IMR-90 (cell line): ENCODE measurements around the gene CCKAR. TPM values are rescaled to one million over a fixed set of nuclear protein-coding genes. Genes with fewer than 3 reads are reported as not detected.

Experiments
- ATAC-seq: fragments of 200-7000 bp; cut with Tn5 transposase; 2 replicates; pipeline ENCODE4 v1.9.1; 2020; ENCODE audit warnings: low read depth, mild to moderate bottlenecking, moderate library complexity
- BruUV-seq: library from RNA; stranded (reverse); fragments of 400-500 nt; replicated peaks from 2 replicates; lab custom pipeline; 2021; lab: Mats Ljungman, UMichigan
- CTCF ChIA-PET: fragments of 300-600 bp; formaldehyde crosslinking; extraction: SDS; loops from one replicate; lab custom pipeline; 2021; ENCODE audit warnings: antibody characterized with exemption; lab: Yijun Ruan, JAX
- POLR2A ChIA-PET: fragments of 300-600 bp; sonication (Branson Sonifier 250); formaldehyde crosslinking; loops from one replicate; lab custom pipeline; 2022; ENCODE audit warnings: antibody characterized with exemption; ENCODE audit not compliant: unreplicated experiment; lab: Charles Lee
- DNase-seq: peaks from one replicate; pipeline ENCODE4 v3.0.0; 2013
- H2AFZ ChIP-seq: replicated peaks from 2 replicates; pipeline ENCODE3; 2013; ENCODE audit warnings: low read length, mild to moderate bottlenecking; ENCODE audit not compliant: poor library complexity
- H2AK5ac ChIP-seq: 2 replicates; pipeline ENCODE4 v1.6.1; 2013; ENCODE audit warnings: low read depth, low read length, inconsistent platforms
- H2AK9ac ChIP-seq: replicated peaks from 2 replicates; pipeline ENCODE3; 2013; ENCODE audit warnings: mild to moderate bottlenecking, low read depth, low read length, moderate library complexity; ENCODE audit not compliant: poor library complexity
- H2BK120ac ChIP-seq: 2 replicates; pipeline ENCODE4 v1.6.1; 2013; ENCODE audit warnings: low read depth, low read length, inconsistent platforms
- H2BK15ac ChIP-seq: 3 replicates; pipeline ENCODE4 v1.6.1; 2013; ENCODE audit warnings: low read depth, low read length, inconsistent platforms
- H2BK20ac ChIP-seq: 2 replicates; pipeline ENCODE4 v1.6.1; 2013; ENCODE audit warnings: low read depth, mild to moderate bottlenecking, inconsistent platforms, low read length, moderate library complexity
- H2BK5ac ChIP-seq: 2 replicates; pipeline ENCODE4 v1.6.1; 2013; ENCODE audit warnings: mild to moderate bottlenecking, low read depth, low read length, inconsistent platforms; ENCODE audit not compliant: poor library complexity, severe bottlenecking
- H3K14ac ChIP-seq: replicated peaks from 2 replicates; pipeline ENCODE4 v1.6.1; 2013; ENCODE audit warnings: low read depth, low read length, inconsistent platforms
- H3K18ac ChIP-seq: 2 replicates; pipeline ENCODE4 v1.6.1; 2013; ENCODE audit warnings: low read depth, low read length, control low read depth
- H3K23ac ChIP-seq: 2 replicates; pipeline ENCODE4 v1.6.1; 2013; ENCODE audit warnings: low read depth, low read length, inconsistent platforms
- H3K27ac ChIP-seq: 2 replicates; pipeline ENCODE4 v1.5.1; 2013; ENCODE audit warnings: mild to moderate bottlenecking, control low read depth, low read length; ENCODE audit not compliant: insufficient read depth
- H3K27me3 ChIP-seq: 2 replicates; pipeline ENCODE4 v1.6.1; 2013; ENCODE audit warnings: low read length; ENCODE audit not compliant: control insufficient read depth, insufficient read depth
- H3K36me3 ChIP-seq: 2 replicates; pipeline ENCODE4 v1.6.1; 2013; ENCODE audit warnings: low read length, mixed read lengths; ENCODE audit not compliant: control insufficient read depth, insufficient read depth
- H3K4ac ChIP-seq: 2 replicates; pipeline ENCODE4 v1.6.1; 2013; ENCODE audit warnings: low read depth, low read length, inconsistent platforms
- H3K4me1 ChIP-seq: 2 replicates; pipeline ENCODE4 v1.6.1; 2013; ENCODE audit warnings: low read length, mixed read lengths; ENCODE audit not compliant: control insufficient read depth, insufficient read depth
- H3K4me2 ChIP-seq: 2 replicates; pipeline ENCODE4 v1.6.1; 2013; ENCODE audit warnings: low read depth, mild to moderate bottlenecking, control low read depth, low read length, moderate library complexity
- H3K4me3 ChIP-seq: 2 replicates; pipeline ENCODE4 v1.5.1; 2013; ENCODE audit warnings: low read depth, mild to moderate bottlenecking, control low read depth, low read length, moderate library complexity; ENCODE audit not compliant: insufficient read depth
- H3K56ac ChIP-seq: 2 replicates; pipeline ENCODE4 v1.6.1; 2013; ENCODE audit warnings: low read length, inconsistent platforms; ENCODE audit not compliant: insufficient read depth; ENCODE audit errors: extremely low read depth
- H3K79me1 ChIP-seq, 2 experiments: 2 replicates each; pipeline ENCODE4 v1.6.1; 2013; ENCODE audit warnings: low read length in 2 of 2, inconsistent platforms in 1 of 2, low read depth in 1 of 2
- H3K9ac ChIP-seq: 2 replicates; pipeline ENCODE4 v1.6.1; 2013; ENCODE audit warnings: low read depth, low read length, control low read depth
- H3K9me1 ChIP-seq: 2 replicates; pipeline ENCODE4 v1.6.1; 2013; ENCODE audit warnings: low read length, inconsistent platforms; ENCODE audit not compliant: insufficient read depth
- H3K9me3 ChIP-seq: 2 replicates; pipeline ENCODE4 v1.6.1; 2013; ENCODE audit warnings: low read length; ENCODE audit not compliant: control insufficient read depth, insufficient read depth
- H4K20me1 ChIP-seq: 2 replicates; pipeline ENCODE4 v1.6.1; 2013; ENCODE audit warnings: low read length, inconsistent platforms; ENCODE audit not compliant: insufficient read depth
- H4K5ac ChIP-seq: 2 replicates; pipeline ENCODE4 v1.6.1; 2013; ENCODE audit warnings: mild to moderate bottlenecking, low read depth, low read length, control low read depth
- H4K8ac ChIP-seq, 2 experiments: 2 replicates each; pipeline ENCODE4 v1.6.1; 2013; ENCODE audit warnings: low read depth in 2 of 2, low read length in 2 of 2, control low read depth in 1 of 2, inconsistent platforms in 1 of 2
- H4K91ac ChIP-seq: 2 replicates; pipeline ENCODE4 v1.6.1; 2013; ENCODE audit warnings: low read depth, low read length, inconsistent platforms; ENCODE audit not compliant: insufficient read depth
- CEBPB ChIP-seq: IDR thresholded peaks from 2 replicates; pipeline ENCODE4 v1.6.1; 2012; ENCODE audit warnings: low read depth, low read length, improper control_type of control experiment
- FOS ChIP-seq: fragments of 150-350 bp; IDR thresholded peaks from 2 replicates; pipeline ENCODE4 v1.6.1; 2016; ENCODE audit warnings: low read depth, low read length
- POLR2A ChIP-seq: IDR thresholded peaks from 2 replicates; pipeline ENCODE4 v1.6.1; 2012; ENCODE audit warnings: mild to moderate bottlenecking, low read depth, low read length
- RCOR1 ChIP-seq: IDR thresholded peaks from 2 replicates; pipeline ENCODE4 v1.6.1; 2012; ENCODE audit warnings: mild to moderate bottlenecking, low read length, improper control_type of control experiment; ENCODE audit not compliant: insufficient replicate concordance
- RFX5 ChIP-seq: IDR thresholded peaks from 2 replicates; pipeline ENCODE4 v1.8.0; 2012; ENCODE audit warnings: low read depth, mild to moderate bottlenecking, low read length, moderate library complexity
- WGBS, 2 experiments: methylation state at CpG; one replicate each; pipeline versions ENCODE4 v1.1.5 to v1.1.7; 2013; ENCODE audit warnings: missing lambda C conversion rate in 2 of 2; ENCODE audit not compliant: insufficient read length in 1 of 2; ENCODE audit errors: extremely low coverage in 2 of 2; 5-methylcytosine and 5-hydroxymethylcytosine counted together
- dilution Hi-C: fragments of 300-500 bp; cut with HindIII; formaldehyde crosslinking; loops from one replicate; pipeline ENCODE4 v1.14.3; 2018; ENCODE audit warnings: low sequenced_read_pairs; ENCODE audit not compliant: unreplicated experiment
- in situ Hi-C: fragments of 300-500 bp; cut with MboI; formaldehyde crosslinking; loops from 3 replicates; pipeline ENCODE4 v1.14.3; 2019; ENCODE audit warnings: low sequenced_read_pairs, inconsistent platforms, mixed read lengths
- intact Hi-C: fragments of 100-400 bp; cut with micrococcal nuclease; formaldehyde crosslinking; loops from 2 replicates; pipeline ENCODE4 v1.10.0; 2022
- polyA plus RNA-seq, 3 experiments: library from polyadenylated mRNA; depleted of rRNA; stranded (reverse); fragments of >200 nt; gene quantifications; 2 replicates each; pipeline ENCODE4 v1.2.3, GENCODE V29; 2012; ENCODE audit warnings: low replicate concordance in 1 of 3
- total RNA-seq: library from RNA; depleted of rRNA; stranded (reverse); fragments of >200 nt; gene quantifications from 2 replicates; pipeline ENCODE4 v1.2.3, GENCODE V29; 2012

The CCKAR gene
- total and polyA plus RNA-seq, 2 of the 4 experiments (the other 2 are of a cell fraction), result not detected

DNA sequence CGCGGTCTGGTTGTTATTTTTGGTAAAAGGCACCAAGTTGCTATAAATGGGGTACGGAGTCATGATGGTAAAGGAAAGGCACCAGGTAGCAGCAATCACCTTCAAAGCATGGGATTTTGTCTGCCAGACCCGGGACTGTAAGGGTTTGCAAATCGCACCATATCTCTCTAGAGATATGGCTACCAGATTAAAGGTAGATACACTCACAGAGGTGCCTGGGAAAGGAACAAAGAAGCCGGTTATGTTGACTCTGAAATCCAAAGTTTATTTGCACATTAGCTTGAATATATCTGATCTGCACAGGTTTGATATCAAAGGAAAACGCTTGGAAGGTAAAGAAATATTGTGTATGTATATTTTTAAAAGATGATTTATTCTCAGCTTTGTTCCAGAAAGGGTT, 4.6 kb downstream of the CCKAR start:
- Histone ChIP-seq H3K4me3 (no peak overlapping the region), H3K27me3 (peaks cover 25% of the 10 kb centered on the region), H3K23ac (no peak overlapping the region), H3K9me3 (no peaks in the 10 kb centered on the region), H3K36me3 (no peaks in the 10 kb centered on the region), H4K91ac (no peak overlapping the region), H3K4me2 (no peak overlapping the region), H4K5ac (no peak overlapping the region), H2AK5ac (no peak overlapping the region), H3K9me1 (no peaks in the 10 kb centered on the region), H3K9ac (no peak overlapping the region), H3K56ac (no peak overlapping the region), H2BK120ac (no peak overlapping the region), H4K20me1 (no peaks in the 10 kb centered on the region), H3K27ac (no peak overlapping the region), H3K18ac (no peak overlapping the region), H2BK5ac (no peak overlapping the region), H3K14ac (no peak overlapping the region), H2BK20ac (no peak overlapping the region), H4K8ac (no peak overlapping the region), H2AK9ac (no peak overlapping the region), H3K4ac (no peak overlapping the region), H2AFZ (no peak overlapping the region), H3K79me1 (no peaks in the 10 kb centered on the region), H3K4me1 (peaks cover 4% of the 10 kb centered on the region), H2BK15ac (no peak overlapping the region)
- in situ Hi-C loops (no loop called here), dilution Hi-C loops (no loop called here), intact Hi-C loops (no loop called here)
- CTCF ChIA-PET, result interaction anchor here (0.7 to 0.9 kb wide), 2 partner anchors 22 to 201 kb away, joined by 3 read pairs; no protein-coding TSS in a partner anchor
- ATAC-seq (no peak), DNase-seq (no peak)
- POLR2A ChIA-PET, result no interaction called here
- no peak for TF ChIP-seq CEBPB
- TF ChIP-seq RFX5, result no peak
- TF ChIP-seq FOS, result no peak
- no peak for TF ChIP-seq RCOR1
- TF ChIP-seq POLR2A, result no peak
- 100% methylated on average over 3 of the region's 7 CpGs; no CpG with 5 or more reads in 1 of the 2 experiments for WGBS, 2 experiments
- no TSS peak for BruUV-seq
